ENCODE data around the gene TNNI3. TPM values are rescaled to one million over a fixed set of nuclear protein-coding genes. Genes with fewer than 3 reads are reported as not detected.

TNNI3 gene
- total RNA-seq, 4 donors from 2014 or later = not detected

DNA sequence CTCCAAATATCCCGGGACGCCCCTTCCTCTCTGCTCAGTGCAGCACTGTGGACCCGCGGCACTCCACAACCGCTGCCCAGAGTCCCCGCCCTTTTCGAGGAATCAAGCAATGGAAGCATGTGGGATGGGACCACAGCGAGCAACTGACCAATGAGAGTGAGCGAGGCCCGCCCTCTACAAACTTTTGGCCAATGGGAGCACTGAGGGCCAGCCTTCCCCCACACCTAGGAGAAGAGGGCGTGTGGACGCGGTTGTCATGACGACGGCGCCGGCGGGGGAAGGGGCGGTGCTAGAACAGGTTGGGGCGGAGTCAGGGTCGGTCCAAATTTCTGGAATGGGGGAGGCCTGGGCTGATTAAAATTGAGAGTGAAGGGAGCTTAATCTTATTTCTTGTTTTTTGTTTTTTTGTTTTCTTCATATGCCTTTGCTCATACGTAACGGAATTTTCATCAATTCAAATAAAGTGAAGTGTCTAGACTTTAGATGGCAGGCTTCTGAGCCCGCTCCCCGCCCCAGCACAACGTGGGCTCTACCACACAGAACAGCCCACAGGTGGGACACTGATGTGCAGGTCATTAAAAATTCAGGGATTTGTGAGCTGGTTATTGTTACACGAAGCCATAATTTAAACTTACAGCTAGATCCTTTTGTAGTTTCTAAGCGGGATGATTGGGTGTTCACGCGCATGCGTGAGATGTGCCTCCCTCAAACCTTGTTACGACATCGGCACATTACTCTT is 9.2 kb upstream of the TNNI3 start, which contains the start of gene DNAAF3:
TSS of gene DNAAF3 (minus strand) at position 84 of the 739 bp plus-strand sequence. CDS start 200 bp downstream, outside the sequence.
- Histone ChIP-seq H3K36me3 (no peaks in the 10 kb centered on the region), H3K9me3 (no peaks in the 10 kb centered on the region), H3K27me3 (peaks cover 0 to 100% (median 63%) of the 10 kb centered on the region in 4 donors), H3K27ac (replicated peaks in 1 of 4) (peak within 1 kb of the TSS in 1 of 4 donors; percentile 36), H3K4me3 (peak within 1 kb of the TSS; percentile 36 to 60 (median 44)), H3K4me1 (peaks cover 6 to 19% (median 17%) of the 10 kb centered on the region in 4 donors)
- WGBS = 4% methylated on average over 31 of the region's 33 CpGs
- DNase-seq (ENCODE audit: extremely low spot score) = peak; percentile 96
- TF ChIP-seq, protein P1, sequence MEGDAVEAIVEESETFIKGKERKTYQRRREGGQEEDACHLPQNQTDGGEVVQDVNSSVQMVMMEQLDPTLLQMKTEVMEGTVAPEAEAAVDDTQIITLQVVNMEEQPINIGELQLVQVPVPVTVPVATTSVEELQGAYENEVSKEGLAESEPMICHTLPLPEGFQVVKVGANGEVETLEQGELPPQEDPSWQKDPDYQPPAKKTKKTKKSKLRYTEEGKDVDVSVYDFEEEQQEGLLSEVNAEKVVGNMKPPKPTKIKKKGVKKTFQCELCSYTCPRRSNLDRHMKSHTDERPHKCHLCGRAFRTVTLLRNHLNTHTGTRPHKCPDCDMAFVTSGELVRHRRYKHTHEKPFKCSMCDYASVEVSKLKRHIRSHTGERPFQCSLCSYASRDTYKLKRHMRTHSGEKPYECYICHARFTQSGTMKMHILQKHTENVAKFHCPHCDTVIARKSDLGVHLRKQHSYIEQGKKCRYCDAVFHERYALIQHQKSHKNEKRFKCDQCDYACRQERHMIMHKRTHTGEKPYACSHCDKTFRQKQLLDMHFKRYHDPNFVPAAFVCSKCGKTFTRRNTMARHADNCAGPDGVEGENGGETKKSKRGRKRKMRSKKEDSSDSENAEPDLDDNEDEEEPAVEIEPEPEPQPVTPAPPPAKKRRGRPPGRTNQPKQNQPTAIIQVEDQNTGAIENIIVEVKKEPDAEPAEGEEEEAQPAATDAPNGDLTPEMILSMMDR (IDR thresholded peaks at IDR 0.05) = no peak
- TF ChIP-seq POLR2A (IDR thresholded peaks at IDR 0.05; ENCODE audit: low read depth) (no peak), POLR2AphosphoS5 (IDR thresholded peaks at IDR 0.05) (peak in 1 of 2 donors; percentile 8)
- intact Hi-C loops (cut with DNase I) = no loop called here

DNA sequence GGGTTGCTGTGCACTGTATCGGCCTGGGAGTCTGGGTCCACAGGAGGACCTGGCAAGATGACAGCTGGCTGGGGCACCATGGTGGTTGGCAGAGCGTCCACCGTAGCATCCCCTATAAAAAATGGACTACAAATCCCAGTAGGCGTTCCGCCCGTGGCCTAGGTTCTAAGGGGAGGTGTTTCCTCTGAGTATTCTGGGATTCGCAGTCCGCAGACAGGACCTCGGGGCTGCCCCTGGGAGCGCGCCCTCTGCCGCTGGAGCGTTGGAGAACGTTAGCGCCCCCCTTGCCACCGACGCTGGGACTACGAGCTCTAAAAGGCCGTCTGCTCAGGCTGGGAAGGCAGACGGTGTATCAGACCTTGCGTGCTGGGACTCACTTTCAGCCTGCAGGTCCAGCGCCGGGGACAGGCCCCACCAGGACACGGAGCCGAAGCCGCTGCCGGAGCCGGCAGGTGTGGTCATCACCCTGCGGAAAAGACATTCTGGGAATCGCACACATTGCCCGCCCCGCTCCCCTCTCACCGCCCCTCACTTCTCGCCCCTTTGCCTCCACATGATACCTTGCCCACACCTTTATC is 8.5 kb upstream of the TNNI3 start:
- Histone ChIP-seq H3K36me3 (no peaks in the 10 kb centered on the region), H3K4me1 (peaks cover 6 to 24% (median 18%) of the 10 kb centered on the region in 4 donors), H3K27me3 (peaks cover 3 to 100% (median 67%) of the 10 kb centered on the region in 4 donors), H3K4me3 (peak overlapping the region; percentile 36 to 60 (median 44)), H3K9me3 (no peaks in the 10 kb centered on the region), H3K27ac (replicated peaks in 1 of 4) (peak overlapping the region in 1 of 4 donors; percentile 36)
- TF ChIP-seq EP300 (IDR thresholded peaks at IDR 0.05) (no peak), POLR2A (IDR thresholded peaks at IDR 0.05; ENCODE audit: low read depth) (no peak), POLR2AphosphoS5 (IDR thresholded peaks at IDR 0.05) (no peak)
- TF ChIP-seq, protein P1 (IDR thresholded peaks at IDR 0.05) = no peak
- 0% methylated on average over 5 of the region's 34 CpGs for WGBS
- intact Hi-C loops (cut with DNase I) = no loop called here
- DNase-seq (ENCODE audit: extremely low spot score) = no peak

DNA sequence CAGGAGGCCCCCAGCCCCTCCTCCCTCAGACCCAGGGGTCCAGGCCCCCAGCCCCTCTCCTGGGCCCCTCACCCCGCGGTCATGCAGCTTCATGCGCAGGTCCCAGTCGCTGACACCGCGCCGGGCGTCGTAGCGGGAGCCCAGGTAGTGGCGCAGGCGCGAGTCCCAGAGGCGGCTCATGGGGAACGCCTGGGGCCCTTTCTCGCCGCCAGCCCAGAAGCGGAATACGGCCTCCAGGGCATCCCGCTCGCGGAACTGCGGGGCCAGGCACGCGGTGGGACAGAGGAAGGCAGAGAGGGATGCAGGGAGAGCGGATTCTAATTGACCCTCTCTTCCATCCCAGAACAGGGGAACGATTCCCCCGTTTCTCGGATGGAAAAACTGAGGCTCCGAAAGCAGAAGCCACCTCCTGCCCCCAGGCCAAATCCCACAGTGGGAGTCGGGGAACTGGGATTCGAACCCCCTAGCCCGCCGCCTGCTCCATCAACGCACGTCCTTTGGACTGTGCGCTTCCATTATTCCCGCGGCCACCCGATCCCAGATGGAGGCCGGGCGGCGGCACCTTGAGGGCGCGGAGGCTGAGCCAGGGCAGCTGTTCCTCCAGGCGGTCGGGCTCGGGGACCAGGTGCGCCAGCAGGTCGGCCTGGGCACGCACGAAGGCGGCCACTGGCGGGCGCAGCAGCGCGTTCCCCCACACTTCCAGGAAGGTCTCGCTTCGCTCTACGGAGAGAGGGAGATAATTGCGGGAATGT is 4.2 kb upstream of the TNNI3 start:
- no peak for DNase-seq (ENCODE audit: extremely low spot score)
- H3K4me3 ChIP-seq = no peak overlapping the region
- TF ChIP-seq, protein P1 (IDR thresholded peaks at IDR 0.05) = no peak
- no peak for TF ChIP-seq POLR2A (IDR thresholded peaks at IDR 0.05; ENCODE audit: low read depth)
- TF ChIP-seq EP300 (IDR thresholded peaks at IDR 0.05) = no peak
- TF ChIP-seq POLR2AphosphoS5 (IDR thresholded peaks at IDR 0.05) = no peak
- no peaks in the 10 kb centered on the region for H3K9me3 ChIP-seq
- H3K27ac ChIP-seq (replicated peaks in 1 of 4) = no peak overlapping the region
- peaks cover 3 to 100% (median 65%) of the 10 kb centered on the region in 4 donors for H3K27me3 ChIP-seq
- intact Hi-C loops (cut with DNase I) = no loop called here
- H3K4me1 ChIP-seq = peaks cover 16 to 33% (median 27%) of the 10 kb centered on the region in 4 donors
- 20% methylated on average over 45 of the region's 61 CpGs for WGBS
- no peaks in the 10 kb centered on the region for H3K36me3 ChIP-seq

DNA sequence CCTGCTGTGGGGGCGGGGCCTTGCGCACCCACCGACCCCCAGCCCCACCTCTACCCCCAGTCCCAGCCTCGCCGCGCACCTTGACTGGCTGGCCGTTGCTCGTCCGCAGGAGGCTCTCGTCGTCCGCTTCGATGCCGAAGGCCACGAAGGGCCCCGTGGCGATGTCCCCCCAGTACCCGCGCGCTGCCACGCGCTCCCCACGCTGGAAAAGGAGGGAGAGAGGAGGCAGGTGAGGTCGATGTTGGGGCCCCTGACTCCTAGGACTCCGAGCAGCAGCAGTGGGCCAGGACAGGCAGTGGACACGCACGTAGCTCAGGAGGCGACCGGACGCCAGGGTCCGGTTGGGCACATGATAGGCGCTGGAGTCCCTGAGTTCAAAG is 3.4 kb upstream of the TNNI3 start:
- Histone ChIP-seq H3K27me3 (peaks cover 3 to 100% (median 65%) of the 10 kb centered on the region in 4 donors), H3K4me3 (no peak overlapping the region), H3K36me3 (no peaks in the 10 kb centered on the region), H3K9me3 (no peaks in the 10 kb centered on the region), H3K4me1 (peaks cover 15 to 33% (median 27%) of the 10 kb centered on the region in 4 donors), H3K27ac (replicated peaks in 1 of 4) (no peak overlapping the region)
- WGBS = no CpG with 5 or more reads among the region's 32 CpGs
- DNase-seq (ENCODE audit: extremely low spot score) = no peak
- no peak for TF ChIP-seq POLR2AphosphoS5 (IDR thresholded peaks at IDR 0.05)
- TF ChIP-seq, protein P1 (IDR thresholded peaks at IDR 0.05) = no peak
- TF ChIP-seq EP300 (IDR thresholded peaks at IDR 0.05) = no peak
- no peak for TF ChIP-seq POLR2A (IDR thresholded peaks at IDR 0.05; ENCODE audit: low read depth)
- intact Hi-C loops (cut with DNase I) = no loop called here

Data from esophagus muscularis mucosa (tissue), 4 donors.